GM19099 (cell line): ENCODE data around the gene NAP1L5.

Experiments used
- POLR2A ChIP-seq: IDR thresholded peaks from 3 replicates; pipeline ENCODE4 v1.6.1; 2011; ENCODE audit warnings: low read depth; ENCODE audit not compliant: insufficient read length; ENCODE audit errors: extremely low read depth

The NAP1L5 gene

GRCh38 chr4:88653371-88653946 lies 44.2 kb downstream of the NAP1L5 start:
- no peak for TF ChIP-seq POLR2A

GRCh38 chr4:88649716-88650115 lies 47.9 kb downstream of the NAP1L5 start:
- TF ChIP-seq POLR2A: no peak

- no peak for TF ChIP-seq POLR2A
Measured at GRCh38 chr4:88646528-88647280, 50.9 kb downstream of the NAP1L5 start.

GRCh38 chr4:88645994-88646393 lies 51.6 kb downstream of the NAP1L5 start:
- no peak for TF ChIP-seq POLR2A
